Adrenal gland (tissue), 5 donors: ENCODE results near the gene HMGB1.

Experiments used
- CTCF ChIP-seq, 6 experiments: fragments of 450-650 bp in 4 of 6; fragments of 200-600 bp in 2 of 6; sonication (generic) in 1 of 6; IDR thresholded peaks; 1 replicate in 5 of 6; 2 replicates in 1 of 6; pipeline versions ENCODE4 v1.5.1 to v1.8.0; 2016 to 2021; ENCODE audit warnings: antibody characterized with exemption in 6 of 6, mild to moderate bottlenecking in 2 of 6, moderate library complexity in 1 of 6
- POLR2A ChIP-seq, 2 donors: fragments of 450-650 bp; IDR thresholded peaks; one replicate each; pipeline ENCODE4 v1.6.1; 2017; ENCODE audit warnings: antibody characterized with exemption in 2 of 2, mild to moderate bottlenecking in 2 of 2, moderate library complexity in 1 of 2
- donor health status: DM: no; HTN: no; CAD: no.

DNA sequence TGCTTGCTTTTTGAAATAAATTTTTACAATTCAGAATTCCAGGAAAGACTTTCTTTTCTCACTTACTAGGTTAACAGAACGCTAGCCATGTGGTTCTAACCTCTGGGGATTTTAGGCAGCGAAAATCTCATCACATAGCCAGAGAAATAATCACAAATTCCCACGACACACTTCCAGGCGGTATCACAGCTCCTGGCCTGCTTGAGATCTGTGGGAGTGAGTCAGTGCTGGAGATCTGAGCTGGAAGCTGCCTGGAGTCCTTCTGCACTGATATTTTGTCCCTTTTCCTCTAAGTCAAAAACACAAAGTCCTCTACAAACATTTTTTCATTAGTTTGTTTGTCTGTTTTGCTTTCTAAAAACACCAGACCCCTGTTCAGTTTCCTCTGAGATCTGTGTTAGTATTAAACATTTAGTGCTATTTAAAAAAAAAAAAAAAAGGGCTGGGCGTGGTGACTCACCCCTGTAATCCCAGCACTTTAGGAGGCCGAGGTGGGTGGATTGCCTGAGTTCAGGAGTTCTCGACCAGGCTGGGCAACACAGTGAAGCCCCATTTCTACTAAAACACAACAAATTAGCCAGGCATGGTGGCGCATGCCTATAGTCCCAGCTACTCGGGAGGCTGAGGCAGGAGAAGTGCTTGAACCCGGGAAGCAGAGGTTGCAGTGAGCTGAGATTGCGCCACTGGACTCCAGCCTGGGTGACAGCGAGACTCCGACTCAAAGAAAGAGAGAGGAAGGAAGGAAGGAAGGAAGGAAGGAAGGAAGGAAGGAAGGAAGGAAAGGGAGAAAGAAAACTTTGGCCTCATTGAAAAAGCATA, 55.6 kb downstream of the HMGB1 start:
- no peak for TF ChIP-seq CTCF (IDR thresholded peaks at IDR 0.05)
- TF ChIP-seq POLR2A (IDR thresholded peaks at IDR 0.05) = no peak
